ENCODE measurements around the gene UCHL5. TPM values are rescaled to one million over a fixed set of nuclear protein-coding genes. Genes with fewer than 3 reads are reported as not detected.

UCHL5 gene
- polyA plus RNA-seq, 1 donor from 2014 or later = 28.8 TPM

DNA sequence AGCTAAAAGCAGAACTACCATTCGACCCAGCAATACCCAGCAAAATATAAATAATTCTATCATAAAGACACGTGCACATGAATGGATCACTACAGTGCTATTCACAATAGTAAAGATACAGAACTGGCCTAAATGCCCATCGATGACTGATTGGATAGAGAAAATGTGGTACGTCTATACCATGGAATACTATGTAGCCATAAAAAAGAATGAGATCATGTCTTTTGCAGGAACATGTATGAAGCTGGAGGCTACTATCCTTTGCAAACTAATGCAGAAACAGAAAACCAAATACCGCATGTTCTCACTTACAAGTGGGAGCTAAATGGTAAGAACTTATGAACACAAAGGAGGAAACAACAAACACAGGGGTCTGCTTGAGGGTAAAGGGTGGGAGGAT lies 53.4 kb downstream of the UCHL5 start:
- Histone ChIP-seq H3K79me2 (replicated peaks; ENCODE audit: insufficient read depth, low read length) (no peaks in the 10 kb centered on the region), H3F3A (ENCODE audit: insufficient read depth, low read length, poor library complexity, severe bottlenecking) (no peaks in the 10 kb centered on the region), H3K36me3 (ENCODE audit: insufficient read depth, low read length) (no peaks in the 10 kb centered on the region), H4K20me1 (ENCODE audit: insufficient read depth) (no peaks in the 10 kb centered on the region), H3K4me3 (ENCODE audit: low read length) (no peak overlapping the region), H3K4me2 (ENCODE audit: low read length) (no peak overlapping the region), H2AFZ (ENCODE audit: low read depth, low read length) (no peak overlapping the region), H3K9me3 (ENCODE audit: low read length) (no peaks in the 10 kb centered on the region), H3K27me3 (ENCODE audit: insufficient read depth, low read depth, low read length) (no peaks in the 10 kb centered on the region), H3K9ac (ENCODE audit: low read length) (no peak overlapping the region), H3K27ac (ENCODE audit: low read length) (no peak overlapping the region), H3K9me2 (ENCODE audit: insufficient read depth, low read length) (no peaks in the 10 kb centered on the region)
- TF ChIP-seq TAF1 (IDR thresholded peaks at IDR 0.05; ENCODE audit: low read depth) = no peak
- TF ChIP-seq EP300 (conservative IDR thresholded peaks at IDR 0.05; ENCODE audit: poor library complexity, severe bottlenecking) = no peak
- TF ChIP-seq, protein P1, sequence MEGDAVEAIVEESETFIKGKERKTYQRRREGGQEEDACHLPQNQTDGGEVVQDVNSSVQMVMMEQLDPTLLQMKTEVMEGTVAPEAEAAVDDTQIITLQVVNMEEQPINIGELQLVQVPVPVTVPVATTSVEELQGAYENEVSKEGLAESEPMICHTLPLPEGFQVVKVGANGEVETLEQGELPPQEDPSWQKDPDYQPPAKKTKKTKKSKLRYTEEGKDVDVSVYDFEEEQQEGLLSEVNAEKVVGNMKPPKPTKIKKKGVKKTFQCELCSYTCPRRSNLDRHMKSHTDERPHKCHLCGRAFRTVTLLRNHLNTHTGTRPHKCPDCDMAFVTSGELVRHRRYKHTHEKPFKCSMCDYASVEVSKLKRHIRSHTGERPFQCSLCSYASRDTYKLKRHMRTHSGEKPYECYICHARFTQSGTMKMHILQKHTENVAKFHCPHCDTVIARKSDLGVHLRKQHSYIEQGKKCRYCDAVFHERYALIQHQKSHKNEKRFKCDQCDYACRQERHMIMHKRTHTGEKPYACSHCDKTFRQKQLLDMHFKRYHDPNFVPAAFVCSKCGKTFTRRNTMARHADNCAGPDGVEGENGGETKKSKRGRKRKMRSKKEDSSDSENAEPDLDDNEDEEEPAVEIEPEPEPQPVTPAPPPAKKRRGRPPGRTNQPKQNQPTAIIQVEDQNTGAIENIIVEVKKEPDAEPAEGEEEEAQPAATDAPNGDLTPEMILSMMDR (IDR thresholded peaks at IDR 0.05; ENCODE audit: poor library complexity, severe bottlenecking) = no peak
- no peak for TF ChIP-seq RAD21 (conservative IDR thresholded peaks at IDR 0.05)
- no peak for TF ChIP-seq SMC3 (conservative IDR thresholded peaks at IDR 0.05; ENCODE audit: poor library complexity)
- TF ChIP-seq POLR2AphosphoS5 (IDR thresholded peaks at IDR 0.05) = no peak
- no peak for TF ChIP-seq REST (IDR thresholded peaks at IDR 0.05; ENCODE audit: borderline replicate concordance)
- no peak for TF ChIP-seq MXI1 (conservative IDR thresholded peaks at IDR 0.05; ENCODE audit: poor library complexity, severe bottlenecking)
- no peak for TF ChIP-seq EZH2 (IDR thresholded peaks at IDR 0.05; ENCODE audit: borderline replicate concordance, insufficient read depth, low read length, poor library complexity, severe bottlenecking)

DNA sequence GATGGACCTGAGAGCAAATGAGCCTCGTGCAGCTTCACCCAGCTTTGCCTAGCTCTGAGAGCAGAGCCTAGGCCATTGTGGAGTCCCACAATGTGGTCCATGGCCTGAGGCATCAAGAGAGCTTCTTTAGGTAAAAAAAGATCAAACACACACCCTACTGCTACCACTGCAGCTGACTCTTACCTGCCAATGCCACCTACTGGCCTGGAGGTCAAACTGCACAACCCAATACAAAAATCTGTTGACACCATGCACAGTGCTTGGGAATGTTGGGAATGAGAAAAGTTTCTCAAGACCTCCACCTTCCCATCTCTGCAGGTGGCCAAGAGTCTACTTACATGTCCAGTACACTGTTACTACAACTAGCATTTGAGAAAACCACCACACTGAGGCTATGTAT lies 60.6 kb downstream of the UCHL5 start:
- Histone ChIP-seq H3F3A (ENCODE audit: insufficient read depth, low read length, poor library complexity, severe bottlenecking) (no peaks in the 10 kb centered on the region), H3K9me2 (ENCODE audit: insufficient read depth, low read length) (no peaks in the 10 kb centered on the region), H3K9me3 (ENCODE audit: low read length) (no peaks in the 10 kb centered on the region), H3K4me2 (ENCODE audit: low read length) (no peak overlapping the region), H2AFZ (ENCODE audit: low read depth, low read length) (no peak overlapping the region), H3K9ac (ENCODE audit: low read length) (no peak overlapping the region), H4K20me1 (ENCODE audit: insufficient read depth) (no peaks in the 10 kb centered on the region), H3K27me3 (ENCODE audit: insufficient read depth, low read depth, low read length) (no peaks in the 10 kb centered on the region), H3K36me3 (ENCODE audit: insufficient read depth, low read length) (no peaks in the 10 kb centered on the region), H3K27ac (ENCODE audit: low read length) (no peak overlapping the region), H3K4me3 (ENCODE audit: low read length) (no peak overlapping the region), H3K79me2 (replicated peaks; ENCODE audit: insufficient read depth, low read length) (no peaks in the 10 kb centered on the region)
- TF ChIP-seq, protein P1 (IDR thresholded peaks at IDR 0.05; ENCODE audit: poor library complexity, severe bottlenecking) = peak; percentile 24
- TF ChIP-seq TAF1 (IDR thresholded peaks at IDR 0.05; ENCODE audit: low read depth) (no peak), SMC3 (conservative IDR thresholded peaks at IDR 0.05; ENCODE audit: poor library complexity) (no peak), EP300 (conservative IDR thresholded peaks at IDR 0.05; ENCODE audit: poor library complexity, severe bottlenecking) (no peak)
